ENCODE results near the gene NAV1. TPM values are rescaled to one million over a fixed set of nuclear protein-coding genes. Genes with fewer than 3 reads are reported as not detected.

The NAV1 gene
- total and polyA plus RNA-seq, 9 of the 15 experiments (the other 6 are each of a cell fraction or from before 2014, with no cell fraction given), result 0.91 to 16.8 (median 3.2) TPM

DNA sequence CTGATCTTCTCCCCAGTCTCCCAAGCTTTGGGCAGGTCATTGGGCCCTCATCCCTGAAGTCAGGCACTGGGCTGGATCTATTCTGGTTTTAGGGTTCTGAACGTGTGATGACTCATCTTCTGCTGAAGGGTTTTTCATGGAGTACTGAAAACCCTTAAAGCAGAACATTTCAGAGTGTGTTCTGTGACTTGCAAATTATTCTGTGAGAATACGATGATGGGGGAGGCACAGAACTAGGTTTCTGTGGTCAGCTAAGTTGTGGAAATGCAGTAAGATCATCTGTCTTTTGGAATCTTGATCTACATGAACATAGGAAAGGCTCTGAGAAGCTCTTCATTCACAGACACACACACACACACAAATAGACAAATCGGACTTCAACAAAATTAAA is 46.2 kb downstream of the NAV1 start (continued):
- TF ChIP-seq JUND (IDR thresholded peaks at IDR 0.05; ENCODE audit: borderline replicate concordance, low read depth, low read length), result peak; percentile 92
- TF ChIP-seq JUND (tag; IDR thresholded peaks at IDR 0.05; ENCODE audit: borderline replicate concordance, low read depth, low read length), result peak; percentile 87
- peak; percentile 25; the same call in 1 of the 2 replicates for TF ChIP-seq ESRRA (IDR thresholded peaks at IDR 0.05; ENCODE audit: borderline replicate concordance, low read depth)
- TF ChIP-seq CTBP1 (IDR thresholded peaks at IDR 0.05; ENCODE audit: borderline replicate concordance), result no peak
- no peak for TF ChIP-seq TAF7 (tag; IDR thresholded peaks at IDR 0.05)
- TF ChIP-seq, protein P1, sequence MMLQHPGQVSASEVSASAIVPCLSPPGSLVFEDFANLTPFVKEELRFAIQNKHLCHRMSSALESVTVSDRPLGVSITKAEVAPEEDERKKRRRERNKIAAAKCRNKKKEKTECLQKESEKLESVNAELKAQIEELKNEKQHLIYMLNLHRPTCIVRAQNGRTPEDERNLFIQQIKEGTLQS (IDR thresholded peaks at IDR 0.05), result peak; percentile 96
- TF ChIP-seq, protein P1 (CRISPR knock-in tag; conservative IDR thresholded peaks at IDR 0.05), result no peak
- TF ChIP-seq, protein P2, sequence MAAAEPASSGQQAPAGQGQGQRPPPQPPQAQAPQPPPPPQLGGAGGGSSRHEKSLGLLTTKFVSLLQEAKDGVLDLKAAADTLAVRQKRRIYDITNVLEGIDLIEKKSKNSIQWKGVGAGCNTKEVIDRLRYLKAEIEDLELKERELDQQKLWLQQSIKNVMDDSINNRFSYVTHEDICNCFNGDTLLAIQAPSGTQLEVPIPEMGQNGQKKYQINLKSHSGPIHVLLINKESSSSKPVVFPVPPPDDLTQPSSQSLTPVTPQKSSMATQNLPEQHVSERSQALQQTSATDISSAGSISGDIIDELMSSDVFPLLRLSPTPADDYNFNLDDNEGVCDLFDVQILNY (CRISPR knock-in tag; IDR thresholded peaks at IDR 0.05), result 0 out of 2 replicates have a peak, but pooled peaks have one; percentile 10
- 0 out of 2 replicates have a peak, but pooled peaks have one; percentile 24 for TF ChIP-seq ZEB2 (IDR thresholded peaks at IDR 0.05)
- TF ChIP-seq, protein P3, sequence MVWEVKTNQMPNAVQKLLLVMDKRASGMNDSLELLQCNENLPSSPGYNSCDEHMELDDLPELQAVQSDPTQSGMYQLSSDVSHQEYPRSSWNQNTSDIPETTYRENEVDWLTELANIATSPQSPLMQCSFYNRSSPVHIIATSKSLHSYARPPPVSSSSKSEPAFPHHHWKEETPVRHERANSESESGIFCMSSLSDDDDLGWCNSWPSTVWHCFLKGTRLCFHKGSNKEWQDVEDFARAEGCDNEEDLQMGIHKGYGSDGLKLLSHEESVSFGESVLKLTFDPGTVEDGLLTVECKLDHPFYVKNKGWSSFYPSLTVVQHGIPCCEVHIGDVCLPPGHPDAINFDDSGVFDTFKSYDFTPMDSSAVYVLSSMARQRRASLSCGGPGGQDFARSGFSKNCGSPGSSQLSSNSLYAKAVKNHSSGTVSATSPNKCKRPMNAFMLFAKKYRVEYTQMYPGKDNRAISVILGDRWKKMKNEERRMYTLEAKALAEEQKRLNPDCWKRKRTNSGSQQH (CRISPR knock-in tag; IDR thresholded peaks at IDR 0.05), result 0 out of 2 replicates have a peak, but pooled peaks have one; percentile 16
- no peak for TF ChIP-seq ZNF134 (CRISPR knock-in tag; conservative IDR thresholded peaks at IDR 0.05)
- TF ChIP-seq, protein P4, sequence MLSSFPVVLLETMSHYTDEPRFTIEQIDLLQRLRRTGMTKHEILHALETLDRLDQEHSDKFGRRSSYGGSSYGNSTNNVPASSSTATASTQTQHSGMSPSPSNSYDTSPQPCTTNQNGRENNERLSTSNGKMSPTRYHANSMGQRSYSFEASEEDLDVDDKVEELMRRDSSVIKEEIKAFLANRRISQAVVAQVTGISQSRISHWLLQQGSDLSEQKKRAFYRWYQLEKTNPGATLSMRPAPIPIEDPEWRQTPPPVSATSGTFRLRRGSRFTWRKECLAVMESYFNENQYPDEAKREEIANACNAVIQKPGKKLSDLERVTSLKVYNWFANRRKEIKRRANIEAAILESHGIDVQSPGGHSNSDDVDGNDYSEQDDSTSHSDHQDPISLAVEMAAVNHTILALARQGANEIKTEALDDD (IDR thresholded peaks at IDR 0.05), result peak; percentile 73
- TF ChIP-seq DPF2 (IDR thresholded peaks at IDR 0.05), result peak; percentile 66; the same call in 1 of the 2 replicates
- TF ChIP-seq, protein P5, sequence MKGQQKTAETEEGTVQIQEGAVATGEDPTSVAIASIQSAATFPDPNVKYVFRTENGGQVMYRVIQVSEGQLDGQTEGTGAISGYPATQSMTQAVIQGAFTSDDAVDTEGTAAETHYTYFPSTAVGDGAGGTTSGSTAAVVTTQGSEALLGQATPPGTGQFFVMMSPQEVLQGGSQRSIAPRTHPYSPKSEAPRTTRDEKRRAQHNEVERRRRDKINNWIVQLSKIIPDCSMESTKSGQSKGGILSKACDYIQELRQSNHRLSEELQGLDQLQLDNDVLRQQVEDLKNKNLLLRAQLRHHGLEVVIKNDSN (CRISPR knock-in tag; IDR thresholded peaks at IDR 0.05), result no peak
- TF ChIP-seq, protein P6, sequence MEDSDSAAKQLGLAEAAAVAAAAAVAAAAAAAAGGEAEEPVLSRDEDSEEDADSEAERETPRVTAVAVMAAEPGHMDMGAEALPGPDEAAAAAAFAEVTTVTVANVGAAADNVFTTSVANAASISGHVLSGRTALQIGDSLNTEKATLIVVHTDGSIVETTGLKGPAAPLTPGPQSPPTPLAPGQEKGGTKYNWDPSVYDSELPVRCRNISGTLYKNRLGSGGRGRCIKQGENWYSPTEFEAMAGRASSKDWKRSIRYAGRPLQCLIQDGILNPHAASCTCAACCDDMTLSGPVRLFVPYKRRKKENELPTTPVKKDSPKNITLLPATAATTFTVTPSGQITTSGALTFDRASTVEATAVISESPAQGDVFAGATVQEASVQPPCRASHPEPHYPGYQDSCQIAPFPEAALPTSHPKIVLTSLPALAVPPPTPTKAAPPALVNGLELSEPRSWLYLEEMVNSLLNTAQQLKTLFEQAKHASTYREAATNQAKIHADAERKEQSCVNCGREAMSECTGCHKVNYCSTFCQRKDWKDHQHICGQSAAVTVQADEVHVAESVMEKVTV (CRISPR knock-in tag; IDR thresholded peaks at IDR 0.05), result peak; percentile 6
- no peak for TF ChIP-seq MYNN (IDR thresholded peaks at IDR 0.05)
- TF ChIP-seq MYNN (CRISPR knock-in tag; IDR thresholded peaks at IDR 0.05), result no peak
- no peak for TF ChIP-seq ZNF282 (CRISPR knock-in tag; IDR thresholded peaks at IDR 0.05)
- no peak for TF ChIP-seq KDM2B (CRISPR knock-in tag; IDR thresholded peaks at IDR 0.05)
- 0 out of 2 replicates have a peak, but pooled peaks have one; percentile 13 for TF ChIP-seq MIER1 (IDR thresholded peaks at IDR 0.05; ENCODE audit: low read depth)
- TF ChIP-seq, protein P7, sequence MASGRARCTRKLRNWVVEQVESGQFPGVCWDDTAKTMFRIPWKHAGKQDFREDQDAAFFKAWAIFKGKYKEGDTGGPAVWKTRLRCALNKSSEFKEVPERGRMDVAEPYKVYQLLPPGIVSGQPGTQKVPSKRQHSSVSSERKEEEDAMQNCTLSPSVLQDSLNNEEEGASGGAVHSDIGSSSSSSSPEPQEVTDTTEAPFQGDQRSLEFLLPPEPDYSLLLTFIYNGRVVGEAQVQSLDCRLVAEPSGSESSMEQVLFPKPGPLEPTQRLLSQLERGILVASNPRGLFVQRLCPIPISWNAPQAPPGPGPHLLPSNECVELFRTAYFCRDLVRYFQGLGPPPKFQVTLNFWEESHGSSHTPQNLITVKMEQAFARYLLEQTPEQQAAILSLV (tag; IDR thresholded peaks at IDR 0.05), result no peak
- TF ChIP-seq ARID1B (IDR thresholded peaks at IDR 0.05), result peak; percentile 71
- TF ChIP-seq STAT5B (CRISPR knock-in tag; IDR thresholded peaks at IDR 0.05), result no peak

All from K562 (cell line).